HEK293T (cell line): Measurements from ENCODE around the gene ZNF879.

Experiments used
- CTCF ChIA-PET: fragments of 350-600 bp; formaldehyde crosslinking; extraction: SDS; loops from one replicate; lab custom pipeline; 2021; ENCODE audit warnings: antibody characterized with exemption, inconsistent platforms; lab: Yijun Ruan, JAX
- POLR2A ChIA-PET: fragments of 350-600 bp; formaldehyde crosslinking; extraction: SDS; loops from one replicate; lab custom pipeline; 2020; ENCODE audit warnings: antibody characterized with exemption, inconsistent platforms; lab: Yijun Ruan, JAX
- DNase-seq: peaks from one replicate; pipeline ENCODE4 v3.0.0; 2012; ENCODE audit warnings: mixed read lengths; ENCODE audit errors: extremely low spot score
- ARNT ChIP-seq: fragments of 450-650 bp; IDR thresholded peaks from 2 replicates; pipeline ENCODE4 v1.6.1; 2017; ENCODE audit warnings: mild to moderate bottlenecking
- BHLHE40 ChIP-seq: fragments of 450-650 bp; IDR thresholded peaks from 2 replicates; pipeline ENCODE4 v1.6.1; 2016; ENCODE audit warnings: mild to moderate bottlenecking, moderate library complexity, borderline replicate concordance
- CTBP1 ChIP-seq: fragments of 450-650 bp; IDR thresholded peaks from 2 replicates; pipeline ENCODE4 v1.6.1; 2016; ENCODE audit warnings: borderline replicate concordance
- ELF4 ChIP-seq: fragments of 450-650 bp; IDR thresholded peaks from 2 replicates; pipeline ENCODE4 v1.6.1; 2017; ENCODE audit warnings: antibody characterized with exemption
- FOXA1 ChIP-seq: fragments of 450-650 bp; IDR thresholded peaks from 2 replicates; pipeline ENCODE4 v1.6.1; 2016; ENCODE audit warnings: mild to moderate bottlenecking
- FOXK2 ChIP-seq: fragments of 450-650 bp; IDR thresholded peaks from 2 replicates; pipeline ENCODE4 v1.6.1; 2016; ENCODE audit warnings: mild to moderate bottlenecking
- FOXM1 ChIP-seq: fragments of 450-650 bp; IDR thresholded peaks from 2 replicates; pipeline ENCODE4 v1.6.1; 2017; ENCODE audit warnings: mild to moderate bottlenecking, borderline replicate concordance
- HDGF ChIP-seq: fragments of 450-650 bp; IDR thresholded peaks from 2 replicates; pipeline ENCODE4 v1.6.1; 2017; ENCODE audit warnings: antibody characterized with exemption, borderline replicate concordance
- L3MBTL2 ChIP-seq: fragments of 450-650 bp; conservative IDR thresholded peaks from 2 replicates; pipeline ENCODE4 v1.6.1; 2016; ENCODE audit warnings: mild to moderate bottlenecking
- LEF1 ChIP-seq: fragments of 450-650 bp; IDR thresholded peaks from 2 replicates; pipeline ENCODE4 v1.6.1; 2017; ENCODE audit warnings: mild to moderate bottlenecking, borderline replicate concordance
- NFRKB ChIP-seq: fragments of 450-650 bp; IDR thresholded peaks from 2 replicates; pipeline ENCODE4 v1.6.1; 2016; ENCODE audit warnings: mild to moderate bottlenecking, moderate library complexity
- SP1 ChIP-seq: fragments of 450-650 bp; IDR thresholded peaks from 2 replicates; pipeline ENCODE4 v1.6.1; 2017
- SUZ12 ChIP-seq: fragments of 450-650 bp; IDR thresholded peaks from 2 replicates; pipeline ENCODE4 v1.6.1; 2016; ENCODE audit warnings: mild to moderate bottlenecking
- TARDBP ChIP-seq: fragments of 450-650 bp; IDR thresholded peaks from 2 replicates; pipeline ENCODE4 v1.6.1; 2016
- ZNF384 ChIP-seq: fragments of 450-650 bp; IDR thresholded peaks from 2 replicates; pipeline ENCODE4 v1.6.1; 2016
- TF ChIP-seq, protein P1 (sequence below): fragments of 450-650 bp; IDR thresholded peaks from 2 replicates; pipeline ENCODE4 v1.6.1; 2016

Gene ZNF879

DNA sequence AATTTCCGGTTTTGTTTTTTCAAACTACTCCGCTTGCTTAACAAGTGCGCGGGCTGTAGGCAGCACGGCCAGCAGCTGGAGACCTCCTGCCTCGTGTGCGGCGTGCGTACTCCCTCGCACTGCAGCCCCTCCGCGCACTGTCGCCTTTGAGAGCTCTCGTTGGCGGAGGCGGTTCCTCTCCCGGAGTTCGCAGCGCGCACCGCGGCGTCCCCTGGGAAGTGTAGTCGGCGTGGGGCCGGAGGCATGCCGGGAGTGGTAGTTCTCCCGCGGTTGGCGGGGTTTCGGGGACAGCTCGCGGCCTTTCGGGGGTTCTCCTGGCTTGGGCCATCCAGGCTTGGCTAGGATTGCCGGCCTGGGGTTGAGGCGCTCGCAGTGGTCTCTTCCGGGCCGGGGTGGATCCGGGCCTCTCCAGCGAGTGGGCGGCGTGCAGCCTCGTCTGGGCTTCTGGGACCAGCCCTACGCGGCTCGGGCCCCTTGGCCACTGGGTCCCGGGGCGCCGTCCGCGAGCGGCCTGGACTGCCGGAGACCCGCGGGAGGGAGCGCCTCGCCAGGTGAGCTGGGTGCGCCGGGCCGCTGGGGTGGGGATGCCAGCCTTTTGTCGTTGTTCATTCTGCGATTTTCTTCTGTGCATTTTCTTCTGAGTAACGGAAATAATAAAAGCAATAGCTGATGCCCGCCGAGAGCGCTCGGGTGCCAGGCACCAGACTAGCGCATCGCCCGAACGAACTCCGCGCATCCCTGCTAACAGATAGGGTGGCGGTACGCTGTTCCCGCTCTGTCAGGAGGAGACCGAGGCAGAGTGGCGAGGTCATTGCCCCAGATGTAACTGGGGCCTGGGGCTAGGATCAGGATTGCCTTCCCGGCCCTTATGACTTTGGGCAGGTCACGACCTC is 36.8 kb downstream of the ZNF879 start, which contains the start of gene ZNF354C:
Gene ZNF354C, plus strand, starts transcription at position 258 of the 893 bp plus-strand sequence. CDS start 1,696 bp downstream, outside the sequence.
- TF ChIP-seq TARDBP (no peak), FOXK2 (no peak), HDGF (no peak), ELF4 (no peak), SP1 (no peak), L3MBTL2 (no peak)
- DNase-seq, result no peak
- CTCF ChIA-PET, result no interaction called here
- POLR2A ChIA-PET, result no interaction called here

DNA sequence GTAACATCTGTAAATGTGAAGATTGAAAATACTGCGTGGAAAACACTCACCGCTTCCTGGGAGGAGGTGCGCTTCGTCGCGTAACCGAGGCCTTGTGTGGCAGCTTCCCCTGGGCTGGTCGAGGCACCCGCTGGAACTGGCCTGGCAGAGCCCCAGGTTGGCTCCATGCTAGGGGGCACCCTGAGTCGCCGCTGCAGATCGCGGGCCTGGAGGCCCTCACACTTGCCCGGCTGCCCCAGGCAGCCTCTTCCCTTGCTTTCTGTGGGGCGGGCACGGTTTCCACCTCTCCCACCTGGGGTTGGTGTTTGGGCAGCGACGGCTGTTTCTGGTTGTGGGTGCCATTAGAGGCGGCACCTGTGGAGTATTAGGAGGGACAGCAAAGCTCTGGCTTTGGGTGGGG is 37.4 kb downstream of the ZNF879 start:
- TF ChIP-seq TARDBP (no peak), SP1 (no peak)
- ChIA-PET CTCF (no interaction called here), POLR2A (no interaction called here)
- no peak for DNase-seq

DNA sequence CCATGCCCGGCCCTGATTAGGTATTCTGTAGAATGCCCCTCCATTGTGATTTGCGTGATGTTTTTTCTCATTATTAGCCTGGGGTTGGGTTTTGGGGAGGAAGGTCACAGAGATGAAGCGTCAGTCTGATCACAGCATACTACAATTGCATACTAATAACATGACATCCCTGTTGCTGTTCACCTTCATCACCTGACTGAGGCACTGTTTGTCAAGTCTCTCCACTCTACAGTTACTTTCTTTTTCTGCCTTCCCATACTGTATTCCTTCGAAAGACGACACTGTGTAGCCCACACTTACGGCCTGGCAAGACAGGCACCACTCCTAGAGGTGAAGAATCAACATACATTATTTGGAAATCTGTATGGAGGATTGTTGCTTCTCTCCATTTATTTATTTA is 42.1 kb downstream of the ZNF879 start:
- no peak for DNase-seq
- ChIA-PET POLR2A (no interaction called here), CTCF (no interaction called here)
- TF ChIP-seq HDGF (no peak), TARDBP (no peak), SUZ12 (no peak), FOXA1 (no peak), ELF4 (no peak), LEF1 (no peak), BHLHE40 (no peak), FOXK2 (no peak), CTBP1 (no peak), FOXM1 (no peak), NFRKB (no peak), L3MBTL2 (no peak), ARNT (no peak), ZNF384 (no peak), SP1 (no peak)
- TF ChIP-seq, protein P1, sequence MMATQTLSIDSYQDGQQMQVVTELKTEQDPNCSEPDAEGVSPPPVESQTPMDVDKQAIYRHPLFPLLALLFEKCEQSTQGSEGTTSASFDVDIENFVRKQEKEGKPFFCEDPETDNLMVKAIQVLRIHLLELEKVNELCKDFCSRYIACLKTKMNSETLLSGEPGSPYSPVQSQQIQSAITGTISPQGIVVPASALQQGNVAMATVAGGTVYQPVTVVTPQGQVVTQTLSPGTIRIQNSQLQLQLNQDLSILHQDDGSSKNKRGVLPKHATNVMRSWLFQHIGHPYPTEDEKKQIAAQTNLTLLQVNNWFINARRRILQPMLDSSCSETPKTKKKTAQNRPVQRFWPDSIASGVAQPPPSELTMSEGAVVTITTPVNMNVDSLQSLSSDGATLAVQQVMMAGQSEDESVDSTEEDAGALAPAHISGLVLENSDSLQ, result no peak

DNA sequence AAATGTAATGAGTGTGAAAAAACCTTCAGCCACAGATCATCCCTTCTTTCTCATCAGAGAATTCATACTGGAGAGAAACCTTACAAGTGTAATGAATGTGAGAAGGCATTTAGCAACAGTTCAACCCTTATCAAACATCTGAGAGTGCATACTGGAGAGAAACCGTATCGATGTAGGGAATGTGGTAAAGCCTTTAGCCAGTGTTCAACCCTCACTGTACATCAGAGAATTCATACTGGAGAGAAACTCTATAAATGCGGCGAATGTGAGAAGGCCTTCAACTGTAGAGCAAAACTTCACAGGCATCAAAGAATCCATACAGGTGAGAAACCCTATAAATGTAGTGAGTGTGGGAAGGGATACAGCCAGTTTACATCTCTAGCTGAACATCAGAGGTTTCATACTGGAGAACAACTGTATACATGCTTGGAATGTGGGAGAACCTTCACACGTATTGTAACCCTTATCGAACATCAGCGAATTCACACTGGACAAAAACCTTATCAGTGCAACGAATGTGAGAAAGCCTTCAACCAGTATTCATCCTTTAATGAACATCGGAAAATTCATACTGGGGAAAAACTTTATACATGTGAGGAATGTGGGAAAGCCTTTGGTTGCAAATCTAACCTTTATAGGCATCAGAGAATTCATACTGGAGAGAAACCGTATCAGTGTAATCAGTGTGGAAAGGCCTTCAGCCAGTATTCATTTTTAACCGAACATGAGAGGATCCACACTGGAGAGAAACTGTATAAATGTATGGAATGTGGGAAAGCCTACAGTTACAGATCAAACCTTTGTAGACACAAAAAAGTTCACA is 55.8 kb downstream of the ZNF879 start:
- no peak for DNase-seq
- ChIA-PET CTCF (no interaction called here), POLR2A (no interaction called here)
- TF ChIP-seq TARDBP (no peak), CTBP1 (no peak), SP1 (no peak), ELF4 (no peak), SUZ12 (no peak)

DNA sequence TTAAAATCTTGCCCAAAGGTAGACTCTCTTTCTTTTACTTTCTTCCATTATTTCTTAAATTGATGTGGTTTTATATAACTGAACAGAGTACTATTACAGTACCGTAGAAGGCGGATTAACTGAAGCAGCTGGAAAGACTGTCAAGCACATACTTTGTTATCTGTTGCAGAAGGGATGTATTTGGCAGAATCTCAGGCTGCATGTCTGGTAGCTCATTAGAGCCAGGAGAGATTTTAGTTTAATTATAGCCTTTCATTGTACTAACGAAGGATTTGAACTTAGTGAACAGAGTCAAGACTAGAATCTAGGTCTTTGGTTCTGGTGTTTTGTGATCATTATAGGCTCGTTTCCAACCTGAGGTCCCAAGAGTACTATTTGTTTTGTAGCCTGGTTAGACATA is 57.1 kb downstream of the ZNF879 start:
- POLR2A ChIA-PET, result no interaction called here
- no peak for DNase-seq
- CTCF ChIA-PET, result no interaction called here
- TF ChIP-seq SUZ12 (no peak), FOXA1 (no peak), BHLHE40 (no peak), TARDBP (no peak), L3MBTL2 (no peak), CTBP1 (no peak), SP1 (no peak), ELF4 (no peak), HDGF (no peak), ARNT (no peak), NFRKB (no peak), ZNF384 (no peak), FOXM1 (no peak)
